GM12878 (cell line): ENCODE data around the gene FNDC3B.

Experiments
- ASH2L ChIP-seq: fragments of 300-600, 200-600 bp; sonication (generic); IDR thresholded peaks from 2 replicates; pipeline ENCODE4 v1.6.1; 2017; ENCODE audit warnings: low read depth, mild to moderate bottlenecking, borderline replicate concordance
- CTCF ChIP-seq, 3 experiments: IDR thresholded peaks in 2 of 3; conservative IDR thresholded peaks in 1 of 3; 2 replicates each; pipeline ENCODE4 v1.5.1; 2011; ENCODE audit warnings: low read depth in 3 of 3, low read length in 3 of 3, mild to moderate bottlenecking in 3 of 3, control low read depth in 2 of 3, moderate library complexity in 2 of 3, inconsistent platforms in 1 of 3, mixed read lengths in 1 of 3; ENCODE audit not compliant: control insufficient read depth in 2 of 3, insufficient read depth in 1 of 3; ENCODE audit errors: extremely low read depth in 1 of 3
- POLR2A ChIP-seq: IDR thresholded peaks from 2 replicates; pipeline ENCODE4 v1.6.1; 2011; ENCODE audit warnings: low read depth, mild to moderate bottlenecking, low read length
- POLR2AphosphoS5 ChIP-seq: IDR thresholded peaks from 2 replicates; pipeline ENCODE4 v1.6.1; 2011; ENCODE audit warnings: mild to moderate bottlenecking, low read length, inconsistent platforms
- RCOR1 ChIP-seq: conservative IDR thresholded peaks from 2 replicates; pipeline ENCODE4 v1.6.1; 2012; ENCODE audit warnings: low read depth, low read length, improper control_type of control experiment
- REST ChIP-seq: IDR thresholded peaks from 2 replicates; pipeline ENCODE4 v1.6.1; 2012; ENCODE audit warnings: mild to moderate bottlenecking, low read depth, low read length
- SPI1 ChIP-seq: IDR thresholded peaks from 2 replicates; pipeline ENCODE4 v1.6.1; 2011; ENCODE audit warnings: low read depth, mild to moderate bottlenecking, low read length, moderate library complexity, borderline replicate concordance; ENCODE audit not compliant: insufficient read depth
- SUZ12 ChIP-seq: fragments of 200-600 bp; sonication (generic); IDR thresholded peaks from one replicate; pipeline ENCODE4 v1.6.1; 2018; ENCODE audit warnings: antibody characterized with exemption, mild to moderate bottlenecking; ENCODE audit not compliant: unreplicated experiment
- TAF1 ChIP-seq: IDR thresholded peaks from 2 replicates; pipeline ENCODE4 v1.6.1; 2011; ENCODE audit warnings: mild to moderate bottlenecking, low read depth, low read length, borderline replicate concordance

GRCh38 chr3:172268868-172269267 is 229.5 kb downstream of the FNDC3B start:
- TF ChIP-seq RCOR1 (no peak), SPI1 (no peak), CTCF (IDR thresholded peaks at IDR 0.05 in 2 of 3, conservative IDR thresholded peaks at IDR 0.05 in 1 of 3; ENCODE audit: control insufficient read depth in 2 of 3, extremely low read depth in 1 of 3, insufficient read depth in 1 of 3, low read depth in 3 of 3, low read length in 3 of 3) (no peak), POLR2AphosphoS5 (no peak), TAF1 (no peak), POLR2A (no peak), ASH2L (no peak), REST (no peak), SUZ12 (no peak)
